A673 (cell line): Measurements from ENCODE around the gene DHCR24.

Experiments used
- EZH2 ChIP-seq: fragments of 200-600 bp; sonication (generic); IDR thresholded peaks from 2 replicates; pipeline ENCODE4 v1.6.1; 2017; ENCODE audit warnings: borderline replicate concordance, low read depth, mild to moderate bottlenecking, mixed read lengths, antibody characterized with exemption, low read length; ENCODE audit not compliant: poor library complexity, severe bottlenecking
- TF ChIP-seq, protein P1 (sequence below): fragments of 300-800, 200-600 bp; sonication (generic); conservative IDR thresholded peaks from 2 replicates; pipeline ENCODE4 v1.5.1; 2017; ENCODE audit warnings: low read depth, mild to moderate bottlenecking, antibody characterized with exemption, low read length, moderate library complexity, mixed read lengths

DNA sequence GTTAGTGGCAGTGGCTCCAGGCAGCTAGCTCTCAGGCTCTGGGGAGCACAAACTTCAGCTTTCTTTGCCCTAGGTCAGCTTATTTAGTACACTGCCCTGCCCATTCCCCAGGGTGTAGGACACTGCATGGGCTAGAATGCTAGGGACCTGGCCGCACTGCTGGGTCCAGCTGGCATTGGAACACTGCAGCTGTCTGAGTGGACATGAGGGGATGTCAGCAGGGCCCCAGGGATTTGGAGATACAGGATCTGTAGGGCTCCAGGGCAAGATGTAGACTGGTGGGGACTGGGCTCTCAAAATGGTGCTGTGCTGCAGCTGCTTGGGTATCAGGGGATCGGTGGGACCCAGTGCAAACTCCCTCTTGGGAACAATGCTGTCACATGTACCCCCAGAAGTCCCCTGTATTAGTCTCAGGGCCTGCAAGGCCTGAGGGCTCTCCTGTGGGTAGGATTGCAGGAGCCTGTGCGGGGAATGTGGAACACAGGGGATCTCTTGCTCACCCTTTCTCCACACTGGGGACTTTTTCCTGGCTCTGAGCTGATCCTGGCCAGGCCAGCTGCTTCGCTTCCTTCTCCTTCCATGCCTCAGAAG lies 60.7 kb downstream of the DHCR24 start:
- TF ChIP-seq, protein P1, sequence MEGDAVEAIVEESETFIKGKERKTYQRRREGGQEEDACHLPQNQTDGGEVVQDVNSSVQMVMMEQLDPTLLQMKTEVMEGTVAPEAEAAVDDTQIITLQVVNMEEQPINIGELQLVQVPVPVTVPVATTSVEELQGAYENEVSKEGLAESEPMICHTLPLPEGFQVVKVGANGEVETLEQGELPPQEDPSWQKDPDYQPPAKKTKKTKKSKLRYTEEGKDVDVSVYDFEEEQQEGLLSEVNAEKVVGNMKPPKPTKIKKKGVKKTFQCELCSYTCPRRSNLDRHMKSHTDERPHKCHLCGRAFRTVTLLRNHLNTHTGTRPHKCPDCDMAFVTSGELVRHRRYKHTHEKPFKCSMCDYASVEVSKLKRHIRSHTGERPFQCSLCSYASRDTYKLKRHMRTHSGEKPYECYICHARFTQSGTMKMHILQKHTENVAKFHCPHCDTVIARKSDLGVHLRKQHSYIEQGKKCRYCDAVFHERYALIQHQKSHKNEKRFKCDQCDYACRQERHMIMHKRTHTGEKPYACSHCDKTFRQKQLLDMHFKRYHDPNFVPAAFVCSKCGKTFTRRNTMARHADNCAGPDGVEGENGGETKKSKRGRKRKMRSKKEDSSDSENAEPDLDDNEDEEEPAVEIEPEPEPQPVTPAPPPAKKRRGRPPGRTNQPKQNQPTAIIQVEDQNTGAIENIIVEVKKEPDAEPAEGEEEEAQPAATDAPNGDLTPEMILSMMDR, result no peak
- no peak for TF ChIP-seq EZH2
